IPS-15b (cell line): ENCODE measurements around the gene ATG14.

Source experiments
- H3K27me3 ChIP-seq: one replicate; pipeline ENCODE4 v1.6.1; 2013; ENCODE audit warnings: low read length; ENCODE audit not compliant: control insufficient read depth, insufficient read depth
- H3K36me3 ChIP-seq: one replicate; pipeline ENCODE4 v1.6.1; 2013; ENCODE audit warnings: low read length; ENCODE audit not compliant: control insufficient read depth, insufficient read depth
- H3K4me1 ChIP-seq: one replicate; pipeline ENCODE4 v1.6.1; 2013; ENCODE audit warnings: mild to moderate bottlenecking, low read length; ENCODE audit not compliant: control insufficient read depth, insufficient read depth
- H3K4me3 ChIP-seq: one replicate; pipeline ENCODE4 v1.5.1; 2013; ENCODE audit warnings: low read depth, low read length
- H3K9ac ChIP-seq: one replicate; pipeline ENCODE4 v1.6.1; 2013; ENCODE audit warnings: low read depth, mild to moderate bottlenecking, low read length
- H3K9me3 ChIP-seq: one replicate; pipeline ENCODE4 v1.6.1; 2013; ENCODE audit warnings: mild to moderate bottlenecking, low read length; ENCODE audit not compliant: control insufficient read depth, insufficient read depth

Gene ATG14

GRCh38 chr14:55359307-55359706, 52.3 kb downstream of the ATG14 start:
- Histone ChIP-seq H3K9me3 (no peaks in the 10 kb centered on the region), H3K36me3 (no peaks in the 10 kb centered on the region), H3K4me1 (peaks cover under 1% of the 10 kb centered on the region), H3K27me3 (no peaks in the 10 kb centered on the region), H3K9ac (no peak overlapping the region), H3K4me3 (no peak overlapping the region)

- H3K9me3 ChIP-seq, result no peaks in the 10 kb centered on the region
- no peak overlapping the region for H3K9ac ChIP-seq
- peaks cover 3% of the 10 kb centered on the region for H3K4me1 ChIP-seq
- no peaks in the 10 kb centered on the region for H3K36me3 ChIP-seq
- H3K4me3 ChIP-seq, result no peak overlapping the region
- no peaks in the 10 kb centered on the region for H3K27me3 ChIP-seq
Observed at GRCh38 chr14:55356913-55357312, 54.7 kb downstream of the ATG14 start.

- Histone ChIP-seq H3K36me3 (peaks cover 4% of the 10 kb centered on the region), H3K4me1 (peaks cover 3% of the 10 kb centered on the region), H3K27me3 (no peaks in the 10 kb centered on the region), H3K4me3 (no peak overlapping the region), H3K9me3 (no peaks in the 10 kb centered on the region), H3K9ac (no peak overlapping the region)
Observed at GRCh38 chr14:55355922-55356321, 55.7 kb downstream of the ATG14 start.

- Histone ChIP-seq H3K9ac (no peak overlapping the region), H3K4me1 (peaks cover 3% of the 10 kb centered on the region), H3K36me3 (peaks cover 11% of the 10 kb centered on the region), H3K9me3 (no peaks in the 10 kb centered on the region), H3K4me3 (no peak overlapping the region), H3K27me3 (no peaks in the 10 kb centered on the region)
Observed at GRCh38 chr14:55354500-55354899, 57.1 kb downstream of the ATG14 start.

- Histone ChIP-seq H3K9me3 (no peaks in the 10 kb centered on the region), H3K9ac (no peak overlapping the region), H3K4me3 (no peak overlapping the region), H3K27me3 (no peaks in the 10 kb centered on the region), H3K36me3 (peaks cover 11% of the 10 kb centered on the region), H3K4me1 (peaks cover 3% of the 10 kb centered on the region)
Observed at GRCh38 chr14:55353686-55354467, 57.8 kb downstream of the ATG14 start.

GRCh38 chr14:55352201-55352600, 59.4 kb downstream of the ATG14 start:
- Histone ChIP-seq H3K36me3 (peaks cover 11% of the 10 kb centered on the region), H3K27me3 (no peaks in the 10 kb centered on the region), H3K9ac (no peak overlapping the region), H3K9me3 (no peaks in the 10 kb centered on the region), H3K4me1 (peaks cover 3% of the 10 kb centered on the region), H3K4me3 (no peak overlapping the region)

GRCh38 chr14:55351111-55351510, 60.5 kb downstream of the ATG14 start:
- no peak overlapping the region for H3K4me3 ChIP-seq
- H3K36me3 ChIP-seq, result peaks cover 11% of the 10 kb centered on the region
- no peak overlapping the region for H3K9ac ChIP-seq
- peaks cover 5% of the 10 kb centered on the region for H3K4me1 ChIP-seq
- no peaks in the 10 kb centered on the region for H3K27me3 ChIP-seq
- no peaks in the 10 kb centered on the region for H3K9me3 ChIP-seq

GRCh38 chr14:55350461-55350860, 61.2 kb downstream of the ATG14 start:
- no peaks in the 10 kb centered on the region for H3K27me3 ChIP-seq
- no peak overlapping the region for H3K9ac ChIP-seq
- H3K36me3 ChIP-seq, result peaks cover 11% of the 10 kb centered on the region
- H3K4me3 ChIP-seq, result no peak overlapping the region
- peaks cover 5% of the 10 kb centered on the region for H3K4me1 ChIP-seq
- H3K9me3 ChIP-seq, result no peaks in the 10 kb centered on the region

- Histone ChIP-seq H3K9ac (no peak overlapping the region), H3K9me3 (no peaks in the 10 kb centered on the region), H3K27me3 (no peaks in the 10 kb centered on the region), H3K36me3 (peaks cover 11% of the 10 kb centered on the region), H3K4me3 (no peak overlapping the region), H3K4me1 (peaks cover 5% of the 10 kb centered on the region)
Observed at GRCh38 chr14:55349565-55349964, 62.1 kb downstream of the ATG14 start.

- Histone ChIP-seq H3K4me1 (peaks cover 2% of the 10 kb centered on the region), H3K9ac (no peak overlapping the region), H3K36me3 (peaks cover 11% of the 10 kb centered on the region), H3K9me3 (no peaks in the 10 kb centered on the region), H3K4me3 (no peak overlapping the region), H3K27me3 (no peaks in the 10 kb centered on the region)
Observed at GRCh38 chr14:55348766-55349453, 62.7 kb downstream of the ATG14 start.

- Histone ChIP-seq H3K9ac (no peak overlapping the region), H3K4me1 (peaks cover 2% of the 10 kb centered on the region), H3K27me3 (no peaks in the 10 kb centered on the region), H3K4me3 (no peak overlapping the region), H3K9me3 (no peaks in the 10 kb centered on the region), H3K36me3 (peaks cover 11% of the 10 kb centered on the region)
Observed at GRCh38 chr14:55347748-55348147, 63.9 kb downstream of the ATG14 start.

- Histone ChIP-seq H3K27me3 (no peaks in the 10 kb centered on the region), H3K4me3 (no peak overlapping the region), H3K4me1 (peaks cover 2% of the 10 kb centered on the region), H3K9ac (no peak overlapping the region), H3K9me3 (no peaks in the 10 kb centered on the region), H3K36me3 (peaks cover 11% of the 10 kb centered on the region)
Observed at GRCh38 chr14:55347040-55347439, 64.6 kb downstream of the ATG14 start.
